Activated T-cell treated with anti-CD3 and anti-CD28 coated beads for 48 hours (primary cell): ENCODE results near the gene OR2A2.
"Not testable (repeated sequence)": the region's sequence is repeated elsewhere in the genome, so short reads cannot be mapped to it uniquely, and the experiment has no call there.

Source experiments
- DNase-seq: peaks from one replicate; pipeline ENCODE4 v3.0.0-alpha.2; 2020; ENCODE audit warnings: low read depth

The OR2A2 gene

DNA sequence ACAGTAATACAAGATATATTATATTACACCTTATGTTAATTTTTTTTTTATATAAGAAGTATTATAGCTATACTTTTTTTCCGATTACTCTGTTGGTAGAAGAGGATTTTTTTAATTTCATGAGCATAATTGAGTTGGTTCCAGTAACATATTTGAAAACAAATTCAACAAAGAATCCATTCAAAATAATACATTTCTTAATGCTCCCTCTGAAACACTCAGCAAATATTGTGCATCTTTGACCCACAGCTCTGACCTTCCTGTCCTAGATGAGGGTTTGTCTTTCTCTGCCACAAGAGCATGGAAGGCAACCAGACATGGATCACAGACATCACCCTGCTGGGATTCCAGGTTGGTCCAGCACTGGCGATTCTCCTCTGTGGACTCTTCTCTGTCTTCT, at the start of gene OR2A2:
TSS of gene OR2A2 (plus strand) at position 301 of the 400 bp plus-strand sequence. CDS start at position 301, 0 bp downstream.
- no peak for DNase-seq

GRCh38 chr7:144063710-144064109, 45.7 kb upstream of the OR2A2 start:
- DNase-seq, result no peak

DNA sequence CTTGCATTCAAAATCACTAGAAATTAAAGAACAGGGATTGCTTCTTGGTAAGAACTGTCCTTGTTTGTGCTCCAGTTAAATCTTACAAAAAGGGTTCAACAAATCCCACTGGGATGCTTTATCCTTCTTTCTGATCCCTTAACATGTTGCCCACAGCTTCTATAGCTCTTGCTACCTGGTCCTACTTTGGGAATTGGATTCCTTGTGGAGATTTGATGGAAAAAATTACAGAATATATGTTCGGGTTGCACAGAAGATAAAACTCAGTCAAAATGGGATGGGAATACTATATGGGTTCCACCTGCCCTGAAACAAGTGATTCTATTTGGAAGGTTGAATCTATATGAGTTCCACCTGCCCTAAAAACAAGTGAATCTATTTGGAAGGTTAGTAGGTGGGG, 39.9 kb upstream of the OR2A2 start, which contains the start of gene OR2A25:
TSS of gene OR2A25 (plus strand) at position 301 of the 400 bp plus-strand sequence. CDS start 4,409 bp downstream, outside the sequence.
- no peak for DNase-seq

GRCh38 chr7:144069953-144070352, 39.4 kb upstream of the OR2A2 start:
- no peak for DNase-seq

GRCh38 chr7:144074374-144074773, 35.0 kb upstream of the OR2A2 start:
- no peak for DNase-seq

DNA sequence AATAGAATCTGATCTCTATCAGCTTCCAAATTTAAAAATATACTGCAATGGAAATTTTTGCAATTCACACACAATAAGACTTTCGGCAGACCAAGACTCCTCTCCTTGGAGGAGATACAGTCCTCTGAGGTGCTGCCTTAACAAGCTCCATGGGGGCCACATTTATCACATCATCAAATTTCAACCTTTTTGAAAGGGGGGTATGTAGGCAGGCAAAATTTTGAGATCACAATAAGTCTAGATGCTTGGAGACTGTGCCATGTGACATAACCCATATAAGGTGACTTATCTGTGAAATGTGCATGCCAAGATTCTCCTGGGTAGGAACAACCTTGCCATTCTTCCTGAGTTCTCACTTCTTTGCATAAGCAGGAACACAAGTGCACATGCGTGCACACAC, 23.4 kb upstream of the OR2A2 start, which contains the start of gene OR2A12:
TSS of gene OR2A12 (plus strand) at position 301 of the 400 bp plus-strand sequence. CDS start 8,830 bp downstream, outside the sequence.
- no peak for DNase-seq

DNA sequence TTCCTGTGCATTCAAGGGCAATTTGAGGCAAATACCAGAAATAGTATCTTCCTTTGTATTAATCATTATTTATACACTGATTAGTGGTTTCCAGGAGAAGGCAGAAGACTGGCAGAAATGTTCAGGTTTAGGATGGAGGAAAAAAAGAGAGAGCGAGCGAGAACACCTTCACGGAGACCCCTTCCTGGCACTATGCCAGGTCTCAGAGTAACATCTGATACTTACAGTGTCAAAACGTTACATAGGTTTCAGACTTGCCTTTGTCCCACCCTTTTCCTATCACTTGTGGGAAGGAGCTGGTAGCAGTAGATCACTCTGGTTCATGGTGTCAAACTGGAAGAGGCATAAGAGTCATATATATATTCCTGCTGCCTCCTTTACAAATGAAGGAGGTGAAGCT, 22.7 kb upstream of the OR2A2 start:
- DNase-seq, result no peak

DNA sequence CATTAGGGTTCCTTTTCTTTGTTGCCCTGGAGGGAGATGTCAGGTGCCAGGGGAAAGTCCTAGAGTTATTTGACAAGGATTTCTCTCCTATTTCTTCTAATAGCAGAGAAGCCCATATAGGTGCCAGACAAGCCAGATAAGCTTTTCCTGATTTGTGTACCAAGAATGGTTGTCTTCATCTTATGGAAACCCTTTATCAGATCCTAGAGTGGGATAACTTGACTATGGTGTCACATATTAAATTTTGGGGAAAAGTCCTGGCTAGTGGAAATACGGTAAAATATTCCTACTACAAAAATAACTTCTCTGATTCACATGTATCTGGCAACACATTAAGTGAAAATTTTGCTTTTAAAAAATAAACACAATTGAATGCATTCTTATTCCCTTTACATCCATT, 22.2 kb upstream of the OR2A2 start:
- no peak for DNase-seq

GRCh38 chr7:144090667-144091066, 18.7 kb upstream of the OR2A2 start:
- DNase-seq, result no peak

GRCh38 chr7:144098776-144099175, 10.6 kb upstream of the OR2A2 start:
- DNase-seq, result no peak

DNA sequence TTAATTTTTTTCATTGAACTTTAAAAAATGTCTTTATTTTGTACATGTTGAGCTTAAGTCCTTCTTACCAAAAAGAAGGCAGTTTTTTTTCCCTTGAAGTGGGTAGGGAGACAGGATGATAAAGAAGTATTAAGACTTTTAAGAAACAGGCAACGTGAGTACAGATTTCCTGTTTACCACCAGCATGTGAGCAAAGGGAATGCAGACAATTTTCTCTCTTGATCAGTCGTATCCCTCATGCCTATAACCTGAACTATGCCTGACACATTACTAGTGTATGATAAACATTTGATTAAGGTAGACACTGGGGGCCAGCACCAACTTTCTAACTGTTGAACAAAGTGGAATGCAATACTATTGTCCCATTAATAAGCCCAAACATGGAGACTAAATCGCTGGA, 8.8 kb upstream of the OR2A2 start:
- DNase-seq, result no peak

- no peak for DNase-seq
Measured at GRCh38 chr7:144102041-144102440, 7.3 kb upstream of the OR2A2 start.

GRCh38 chr7:144105211-144105610, 4.2 kb upstream of the OR2A2 start:
- no peak for DNase-seq

GRCh38 chr7:144110272-144110671, 889 bp downstream of the OR2A2 start:
- DNase-seq, result no peak

DNA sequence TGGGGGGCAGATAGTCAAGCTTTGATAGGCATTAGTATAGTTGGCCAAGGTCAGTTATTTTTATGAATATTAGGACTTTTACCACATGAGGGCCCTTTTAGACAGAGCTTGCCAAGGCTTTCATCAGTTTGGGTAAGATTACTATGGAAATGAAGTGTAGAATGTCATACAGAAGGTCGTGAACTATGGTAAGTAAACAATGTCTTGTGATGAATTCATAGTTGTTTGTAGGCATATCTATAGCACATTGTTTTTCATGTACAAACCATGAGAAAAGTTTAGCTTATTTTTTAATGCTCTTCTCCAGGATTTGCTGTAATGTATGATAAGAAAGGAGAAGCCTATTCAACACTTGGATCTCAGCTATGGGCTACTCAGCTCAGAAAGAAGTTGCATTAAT, 4.3 kb downstream of the OR2A2 start:
- no peak for DNase-seq

DNA sequence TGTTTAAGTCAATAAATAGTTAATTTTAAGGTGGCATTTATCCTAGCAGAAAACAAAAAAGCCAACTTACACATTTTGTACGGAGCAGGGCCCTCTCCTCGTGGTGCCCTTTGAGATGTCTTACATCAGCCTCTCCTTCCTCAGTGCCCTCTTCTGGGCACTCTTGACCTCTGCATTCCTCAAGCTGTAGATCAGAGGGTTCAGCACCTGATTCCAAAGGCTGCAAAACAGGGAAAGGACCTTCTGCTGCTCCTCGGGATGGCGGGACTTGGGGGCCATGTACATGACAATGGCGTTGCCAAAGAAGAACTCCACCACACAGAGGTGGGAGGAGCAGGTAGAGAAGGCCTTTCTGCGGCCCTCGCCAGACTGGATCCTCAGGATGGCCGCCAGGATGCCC, 9.0 kb downstream of the OR2A2 start:
- no peak for DNase-seq

DNA sequence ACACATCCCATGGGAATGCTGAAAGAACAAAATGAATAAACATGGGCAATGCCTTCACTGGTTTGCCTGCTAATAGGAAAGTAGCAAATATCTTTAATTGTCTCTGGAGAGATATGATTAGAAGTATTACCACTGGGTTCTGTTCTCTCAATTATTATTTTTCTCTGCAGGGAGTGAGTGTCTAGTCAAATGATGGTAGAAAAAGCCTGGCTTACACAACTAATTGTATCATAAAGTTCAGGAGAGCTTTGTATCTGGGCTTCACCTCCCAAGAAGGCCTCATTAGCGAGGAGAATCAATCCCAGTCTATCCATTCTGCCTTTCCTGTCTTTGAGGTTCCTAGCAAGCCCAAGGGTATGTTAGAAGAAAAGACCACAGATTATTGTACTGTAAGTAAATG, 13.5 kb downstream of the OR2A2 start, which contains the start of gene OR2A14:
TSS of gene OR2A14 (plus strand) at position 301 of the 400 bp plus-strand sequence. CDS start 5,937 bp downstream, outside the sequence.
- DNase-seq, result no peak

GRCh38 chr7:144127714-144128334, 18.4 kb downstream of the OR2A2 start:
- DNase-seq, result peak; percentile 83

DNA sequence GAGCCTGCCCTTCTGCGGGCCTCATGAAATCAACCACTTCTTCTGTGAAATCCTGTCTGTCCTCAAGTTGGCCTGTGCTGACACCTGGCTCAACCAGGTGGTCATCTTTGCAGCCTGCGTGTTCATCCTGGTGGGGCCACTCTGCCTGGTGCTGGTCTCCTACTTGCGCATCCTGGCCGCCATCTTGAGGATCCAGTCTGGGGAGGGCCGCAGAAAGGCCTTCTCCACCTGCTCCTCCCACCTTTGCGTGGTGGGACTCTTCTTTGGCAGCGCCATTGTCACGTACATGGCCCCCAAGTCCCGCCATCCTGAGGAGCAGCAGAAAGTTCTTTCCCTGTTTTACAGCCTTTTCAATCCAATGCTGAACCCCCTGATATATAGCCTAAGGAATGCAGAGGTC, 20.2 kb downstream of the OR2A2 start:
- not testable (repeated sequence) for DNase-seq

DNA sequence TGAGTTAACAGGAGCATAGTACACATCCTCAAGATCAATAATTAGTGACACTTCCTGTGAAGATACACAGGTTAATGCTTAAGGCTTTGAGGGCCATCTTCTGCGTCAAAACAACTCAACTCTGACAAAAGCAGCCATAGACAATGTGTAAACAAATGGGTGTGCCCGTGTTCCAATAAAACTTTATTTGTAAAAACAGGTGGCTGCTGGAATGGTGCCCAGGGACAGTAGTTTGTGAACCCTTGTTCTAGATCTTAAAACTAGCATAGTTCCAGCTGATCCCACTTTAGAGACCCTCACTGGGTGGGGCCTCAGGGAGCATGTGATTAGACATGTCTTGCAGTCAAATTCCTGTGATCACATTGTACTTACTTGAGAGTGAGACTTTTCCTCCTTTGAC, 21.3 kb downstream of the OR2A2 start:
- no peak for DNase-seq

- DNase-seq, result no peak
Measured at GRCh38 chr7:144132262-144132661, 22.9 kb downstream of the OR2A2 start.

- no peak for DNase-seq
Measured at GRCh38 chr7:144133307-144133706, 23.9 kb downstream of the OR2A2 start.

DNA sequence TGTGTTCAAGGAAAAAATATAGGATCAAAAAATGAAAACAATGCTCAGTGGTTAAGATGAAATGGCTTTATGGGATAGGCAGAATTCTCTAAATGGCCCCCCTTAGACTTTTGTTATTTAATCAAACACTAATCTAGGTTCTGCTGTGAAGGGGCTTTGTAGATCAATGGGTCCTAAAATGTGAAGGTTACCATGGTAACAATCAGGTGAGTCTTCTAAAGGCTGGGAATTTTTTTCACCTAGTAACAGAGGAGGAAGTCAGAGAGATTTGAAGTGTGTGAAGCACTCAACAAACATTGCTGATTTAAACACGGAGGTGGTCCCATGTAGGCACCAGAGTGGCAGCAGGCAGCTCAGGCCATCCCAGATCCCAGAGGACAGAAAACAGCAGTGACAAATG, 24.7 kb downstream of the OR2A2 start:
- DNase-seq, result no peak

DNA sequence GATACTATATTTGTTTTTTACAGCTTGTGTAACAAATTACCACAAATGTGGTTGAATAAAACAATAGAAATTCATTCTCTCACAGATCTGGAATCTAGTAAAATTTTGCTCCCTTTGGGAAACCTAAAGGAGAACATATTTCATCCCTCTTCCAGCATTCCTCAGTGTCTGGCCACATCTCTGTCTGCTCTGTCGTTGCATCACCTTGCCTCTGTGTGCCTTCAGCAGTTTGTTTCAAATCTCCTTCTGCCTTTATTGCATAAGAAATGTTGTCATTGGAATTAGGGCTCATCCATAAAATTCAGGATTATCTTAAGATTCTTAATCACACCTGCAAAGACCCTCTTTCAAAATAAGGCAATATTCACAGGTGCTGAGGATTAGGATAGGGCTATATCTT, 28.1 kb downstream of the OR2A2 start:
- no peak for DNase-seq
